Neural crest cell (in vitro differentiated cells): ENCODE measurements around the gene HAT1. TPM values are rescaled to one million over a fixed set of nuclear protein-coding genes. Genes with fewer than 3 reads are reported as not detected.

Source experiments
- DNase-seq: peaks from one replicate; pipeline ENCODE4 v3.0.0; 2021; ENCODE audit warnings: low read depth, mixed read lengths, low spot score
- H3K27ac Mint-ChIP-seq: one replicate; pipeline ENCODE4 v1.8.0; 2021; ENCODE audit warnings: mild to moderate bottlenecking, mixed read lengths; ENCODE audit not compliant: unreplicated experiment
- H3K27me3 Mint-ChIP-seq: 2 replicates; pipeline ENCODE4 v1.8.0; 2021; ENCODE audit warnings: low read depth, mild to moderate bottlenecking, mixed read lengths
- H3K36me3 Mint-ChIP-seq: 2 replicates; pipeline ENCODE4 v1.8.0; 2021; ENCODE audit warnings: low read depth, mild to moderate bottlenecking, mixed read lengths
- H3K4me1 Mint-ChIP-seq: 2 replicates; pipeline ENCODE4 v1.8.0; 2021; ENCODE audit warnings: mixed read lengths
- H3K4me3 Mint-ChIP-seq: one replicate; pipeline ENCODE4 v1.8.0; 2021; ENCODE audit warnings: mild to moderate bottlenecking, mixed read lengths
- H3K9me3 Mint-ChIP-seq: 2 replicates; pipeline ENCODE4 v1.8.0; 2021; ENCODE audit warnings: mixed read lengths
- CTCF ChIP-seq: fragments of 200-600 bp; sonication (generic); conservative IDR thresholded peaks from 2 replicates; pipeline ENCODE4 v1.5.0; 2021; ENCODE audit warnings: antibody characterized with exemption, mild to moderate bottlenecking
- total RNA-seq: library from RNA; stranded (reverse); gene quantifications from 2 replicates; pipeline ENCODE4 v1.2.1, GENCODE V29; 2021

The HAT1 gene
- total RNA-seq, 1 donor from 2014 or later: 70.8 TPM

- Mint-ChIP-seq H3K27me3 (no peaks in the 10 kb centered on the region), H3K4me1 (peaks cover 28% of the 10 kb centered on the region), H3K36me3 (no peaks in the 10 kb centered on the region), H3K9me3 (no peaks in the 10 kb centered on the region), H3K27ac (no peak overlapping the region), H3K4me3 (no peak overlapping the region)
- no peak for DNase-seq
- TF ChIP-seq CTCF: no peak
These were observed 38.3 kb downstream of the HAT1 start for GRCh38 chr2:171960570-171960969.

GRCh38 chr2:171963198-171963597 is 40.9 kb downstream of the HAT1 start:
- Mint-ChIP-seq H3K4me3 (no peak overlapping the region), H3K27me3 (no peaks in the 10 kb centered on the region), H3K27ac (no peak overlapping the region), H3K9me3 (no peaks in the 10 kb centered on the region), H3K36me3 (peaks cover 6% of the 10 kb centered on the region), H3K4me1 (peaks cover 37% of the 10 kb centered on the region)
- DNase-seq: no peak
- TF ChIP-seq CTCF: no peak

GRCh38 chr2:171964308-171964707 is 42.0 kb downstream of the HAT1 start:
- Mint-ChIP-seq H3K4me1 (peaks cover 37% of the 10 kb centered on the region), H3K36me3 (peaks cover 6% of the 10 kb centered on the region), H3K27ac (peak overlapping the region; percentile 14), H3K4me3 (no peak overlapping the region), H3K27me3 (no peaks in the 10 kb centered on the region), H3K9me3 (no peaks in the 10 kb centered on the region)
- no peak for TF ChIP-seq CTCF
- DNase-seq: no peak

- no peak overlapping the region for H3K4me3 Mint-ChIP-seq
- H3K27me3 Mint-ChIP-seq: no peaks in the 10 kb centered on the region
- TF ChIP-seq CTCF: no peak
- no peak overlapping the region for H3K27ac Mint-ChIP-seq
- DNase-seq: no peak
- peaks cover 10% of the 10 kb centered on the region for H3K36me3 Mint-ChIP-seq
- H3K9me3 Mint-ChIP-seq: no peaks in the 10 kb centered on the region
- H3K4me1 Mint-ChIP-seq: peaks cover 33% of the 10 kb centered on the region
These were observed 43.0 kb downstream of the HAT1 start for GRCh38 chr2:171965238-171965637.

GRCh38 chr2:171965661-171966060 is 43.4 kb downstream of the HAT1 start:
- peaks cover 33% of the 10 kb centered on the region for H3K4me1 Mint-ChIP-seq
- TF ChIP-seq CTCF: no peak
- H3K36me3 Mint-ChIP-seq: peaks cover 10% of the 10 kb centered on the region
- no peaks in the 10 kb centered on the region for H3K9me3 Mint-ChIP-seq
- no peak overlapping the region for H3K4me3 Mint-ChIP-seq
- H3K27ac Mint-ChIP-seq: no peak overlapping the region
- H3K27me3 Mint-ChIP-seq: no peaks in the 10 kb centered on the region
- DNase-seq: no peak

GRCh38 chr2:171966235-171966634 is 44.0 kb downstream of the HAT1 start:
- DNase-seq: no peak
- Mint-ChIP-seq H3K27me3 (no peaks in the 10 kb centered on the region), H3K4me3 (no peak overlapping the region), H3K36me3 (peaks cover 10% of the 10 kb centered on the region), H3K27ac (no peak overlapping the region), H3K4me1 (peaks cover 31% of the 10 kb centered on the region), H3K9me3 (no peaks in the 10 kb centered on the region)
- no peak for TF ChIP-seq CTCF
